ENCODE data around the gene DIP2C. TPM values are rescaled to one million over a fixed set of nuclear protein-coding genes. Genes with fewer than 3 reads are reported as not detected.
"Not testable (repeated sequence)": the region's sequence is repeated elsewhere in the genome, so short reads cannot be mapped to it uniquely, and the experiment has no call there.

DIP2C gene
- total RNA-seq, 2 donors from 2014 or later: 11.0 to 12.2 TPM

- intact Hi-C loops (cut with DNase I, micrococcal nuclease): no loop called here
- DNase-seq (no peak), ATAC-seq (no peak)
Measured at GRCh38 chr10:418894-419293, 270.6 kb downstream of the DIP2C start.

GRCh38 chr10:418226-418625, 271.2 kb downstream of the DIP2C start:
- DNase-seq (no peak), ATAC-seq (no peak)
- intact Hi-C loops (cut with DNase I, micrococcal nuclease): no loop called here

- DNase-seq (no peak), ATAC-seq (no peak)
- intact Hi-C loops (cut with DNase I, micrococcal nuclease): no loop called here
Measured at GRCh38 chr10:416091-416515, 273.4 kb downstream of the DIP2C start.

GRCh38 chr10:413662-414071, 275.8 kb downstream of the DIP2C start:
- ATAC-seq (peak; percentile 86), DNase-seq (no peak)
- intact Hi-C loops (cut with DNase I, micrococcal nuclease): no loop called here

- intact Hi-C loops (cut with DNase I, micrococcal nuclease): no loop called here
- no peak for ATAC-seq
- DNase-seq: no peak
Measured at GRCh38 chr10:412109-412508, 277.4 kb downstream of the DIP2C start.

- DNase-seq: no peak
- no peak for ATAC-seq
- intact Hi-C loops (cut with DNase I, micrococcal nuclease): no loop called here
Measured at GRCh38 chr10:411603-412002, 277.9 kb downstream of the DIP2C start.

GRCh38 chr10:409408-410040, 279.9 kb downstream of the DIP2C start:
- DNase-seq: no peak
- intact Hi-C loops (cut with DNase I, micrococcal nuclease): no loop called here

GRCh38 chr10:408236-408635, 281.2 kb downstream of the DIP2C start:
- DNase-seq: no peak
- intact Hi-C loops (cut with DNase I, micrococcal nuclease): no loop called here
- peak; percentile 94 for ATAC-seq

More at GRCh38 chr10:409408-410040, 279.9 kb downstream of the DIP2C start:
- peak; percentile 48 for ATAC-seq

- ATAC-seq (no peak), DNase-seq (no peak)
- intact Hi-C loops (cut with DNase I, micrococcal nuclease): no loop called here
Measured at GRCh38 chr10:406976-407375, 282.5 kb downstream of the DIP2C start.

GRCh38 chr10:405648-406047, 283.8 kb downstream of the DIP2C start:
- ATAC-seq (no peak), DNase-seq (no peak)
- intact Hi-C loops (cut with DNase I, micrococcal nuclease): no loop called here

GRCh38 chr10:404991-405390, 284.5 kb downstream of the DIP2C start:
- intact Hi-C loops (cut with DNase I, micrococcal nuclease): no loop called here
- ATAC-seq (no peak), DNase-seq (no peak)

- DNase-seq (no peak), ATAC-seq (no peak)
- intact Hi-C loops (cut with DNase I, micrococcal nuclease): no loop called here
Measured at GRCh38 chr10:404346-404745, 285.1 kb downstream of the DIP2C start.

- ATAC-seq (no peak), DNase-seq (no peak)
- intact Hi-C loops (cut with DNase I, micrococcal nuclease): no loop called here
Measured at GRCh38 chr10:398954-399353, 290.5 kb downstream of the DIP2C start.

- ATAC-seq (no peak), DNase-seq (no peak)
- intact Hi-C loops (cut with DNase I, micrococcal nuclease): no loop called here
Measured at GRCh38 chr10:397321-398068, 292.0 kb downstream of the DIP2C start.

- ATAC-seq (no peak), DNase-seq (peak in 1 of 2 donors; percentile 17)
- intact Hi-C loops (cut with DNase I, micrococcal nuclease): no loop called here
Measured at GRCh38 chr10:396535-397220, 292.8 kb downstream of the DIP2C start.

GRCh38 chr10:396107-396506, 293.4 kb downstream of the DIP2C start:
- DNase-seq: no peak
- intact Hi-C loops (cut with DNase I, micrococcal nuclease): no loop called here
- no peak for ATAC-seq

GRCh38 chr10:395665-396064, 293.8 kb downstream of the DIP2C start:
- no peak for ATAC-seq
- intact Hi-C loops (cut with DNase I, micrococcal nuclease): no loop called here
- DNase-seq: peak in 1 of 2 donors; percentile 12

- intact Hi-C loops (cut with DNase I, micrococcal nuclease); ATAC-seq: not testable (repeated sequence)
- peak in 1 of 2 donors; percentile 26 for DNase-seq
Measured at GRCh38 chr10:394439-395101, 294.9 kb downstream of the DIP2C start.

GRCh38 chr10:393787-394438, 295.6 kb downstream of the DIP2C start:
- no peak for ATAC-seq

More at GRCh38 chr10:393787-394438, 295.6 kb downstream of the DIP2C start:
- intact Hi-C loops (cut with DNase I, micrococcal nuclease): no loop called here
- DNase-seq: no peak

Data from left colon (tissue), 2 donors.